ENCODE measurements around the gene TMEM231. TPM values are rescaled to one million over a fixed set of nuclear protein-coding genes. Genes with fewer than 3 reads are reported as not detected.

TMEM231 gene, protein sequence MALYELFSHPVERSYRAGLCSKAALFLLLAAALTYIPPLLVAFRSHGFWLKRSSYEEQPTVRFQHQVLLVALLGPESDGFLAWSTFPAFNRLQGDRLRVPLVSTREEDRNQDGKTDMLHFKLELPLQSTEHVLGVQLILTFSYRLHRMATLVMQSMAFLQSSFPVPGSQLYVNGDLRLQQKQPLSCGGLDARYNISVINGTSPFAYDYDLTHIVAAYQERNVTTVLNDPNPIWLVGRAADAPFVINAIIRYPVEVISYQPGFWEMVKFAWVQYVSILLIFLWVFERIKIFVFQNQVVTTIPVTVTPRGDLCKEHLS
- 7.1 and 8.8 TPM in 2 replicates for total RNA-seq

GRCh38 chr16:75555707-75556430 lies at the start of gene TMEM231:
Gene TMEM231 (minus strand): TSS chr16:75556252. CDS start chr16:75556209, 43 bp downstream.

DNA sequence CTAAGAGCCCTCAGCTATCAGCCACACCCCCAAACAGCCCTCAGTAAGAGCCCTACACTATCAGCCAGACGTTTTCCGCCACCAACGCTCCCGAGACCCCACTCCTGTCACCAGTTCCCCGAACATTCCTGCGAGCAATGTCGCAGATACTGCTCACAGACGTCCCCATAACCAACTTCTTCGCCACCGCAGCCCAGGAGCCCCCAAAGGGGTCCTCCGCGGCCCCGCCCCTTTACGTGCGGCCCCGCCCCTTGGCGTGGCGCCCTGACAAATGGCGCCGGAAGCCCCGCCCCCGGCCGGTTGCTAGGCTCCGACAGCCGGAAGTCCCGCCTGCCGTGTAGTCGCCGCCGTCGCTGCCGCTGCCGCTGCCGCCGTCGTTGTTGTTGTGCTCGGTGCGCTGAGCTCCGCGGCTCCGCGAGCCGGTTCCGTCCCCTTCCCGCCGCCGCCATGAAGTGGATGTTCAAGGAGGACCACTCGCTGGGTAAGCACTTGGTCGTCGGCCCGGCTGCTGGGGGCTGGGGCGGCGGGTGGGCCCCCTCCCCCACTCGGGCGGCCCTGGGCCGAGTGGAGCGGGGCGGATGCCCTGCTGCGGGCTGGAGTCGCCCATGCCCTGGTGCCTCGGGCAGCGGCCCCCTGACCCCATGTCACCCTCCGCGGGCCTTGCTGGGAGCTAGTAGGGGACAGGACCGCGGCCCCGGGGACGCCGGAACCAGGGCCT lies 10.1 kb upstream of the TMEM231 start, which contains the start of gene GABARAPL2:
GABARAPL2 (plus strand) TSS at position 340 of the 718 bp plus-strand sequence; CDS start at position 448, 108 bp downstream.

GRCh38 chr16:75535901-75536300 lies 20.2 kb downstream of the TMEM231 start, which contains the start of gene CHST5:
Gene CHST5 (minus strand): TSS chr16:75536108. CDS start chr16:75530384, 5,724 bp downstream.

GRCh38 chr16:75495076-75495674 lies 60.9 kb downstream of the TMEM231 start, which contains the start of gene CHST6:
Gene CHST6 (minus strand): TSS chr16:75495441. CDS start chr16:75479828, 15,613 bp downstream.

Other genes with a start within 250 kb of the TMEM231 start
- 78.7 and 81.1 TPM in 2 replicates for gene CFDP1, start 122.7 kb downstream of the TMEM231 start, total RNA-seq
- 22.9 and 27.6 TPM in 2 replicates for gene TMEM170A, start 91.6 kb downstream of the TMEM231 start, total RNA-seq
- gene CHST6, start 60.8 kb downstream of the TMEM231 start, total RNA-seq, result 0.38 and 0.54 TPM in 2 replicates
- not detected in 2 replicates for gene CHST5, start 20.1 kb downstream of the TMEM231 start, total RNA-seq
- gene GABARAPL2, start 10.1 kb upstream of the TMEM231 start, total RNA-seq, result 32.6 and 36.9 TPM in 2 replicates
- 39.5 and 43.5 TPM in 2 replicates for gene ADAT1, start 67.0 kb upstream of the TMEM231 start, total RNA-seq
- gene KARS1, start 91.4 kb upstream of the TMEM231 start, total RNA-seq, result 181 and 183 TPM in 2 replicates
- gene TERF2IP, start 91.5 kb upstream of the TMEM231 start, total RNA-seq, result 35.5 and 44.7 TPM in 2 replicates
- not detected in 2 replicates for gene CPHXL2, start 120.8 kb upstream of the TMEM231 start, total RNA-seq
- not detected in 2 replicates for gene DUXB, start 145.2 kb upstream of the TMEM231 start, total RNA-seq
- gene CPHXL, start 170.2 kb upstream of the TMEM231 start, total RNA-seq, result not detected in 2 replicates